Glutamatergic neuron (in vitro differentiated cells): ENCODE data around the gene MRPS18A. TPM values are rescaled to one million over a fixed set of nuclear protein-coding genes. Genes with fewer than 3 reads are reported as not detected.

ENCODE experiments used
- DNase-seq: peaks from one replicate; pipeline ENCODE4 v3.0.0; 2022
- H3K27ac Mint-ChIP-seq: one replicate; pipeline ENCODE4 v1.8.0; 2020; ENCODE audit warnings: mild to moderate bottlenecking, mixed read lengths, inconsistent platforms; ENCODE audit not compliant: unreplicated experiment
- H3K27me3 Mint-ChIP-seq: one replicate; pipeline ENCODE4 v1.8.0; 2020; ENCODE audit warnings: mild to moderate bottlenecking, moderate library complexity, mixed read lengths, inconsistent platforms; ENCODE audit not compliant: unreplicated experiment
- H3K36me3 Mint-ChIP-seq: one replicate; pipeline ENCODE4 v1.8.0; 2020; ENCODE audit warnings: mild to moderate bottlenecking, mixed read lengths, inconsistent platforms; ENCODE audit not compliant: unreplicated experiment
- H3K4me1 Mint-ChIP-seq: one replicate; pipeline ENCODE4 v1.8.0; 2020; ENCODE audit warnings: mild to moderate bottlenecking, low read depth, mixed read lengths, inconsistent platforms; ENCODE audit not compliant: unreplicated experiment
- H3K4me3 Mint-ChIP-seq: one replicate; pipeline ENCODE4 v1.8.0; 2020; ENCODE audit warnings: mild to moderate bottlenecking, mixed read lengths, inconsistent platforms; ENCODE audit not compliant: unreplicated experiment
- H3K9me3 Mint-ChIP-seq: one replicate; pipeline ENCODE4 v1.8.0; 2020; ENCODE audit warnings: mild to moderate bottlenecking, moderate library complexity, mixed read lengths, inconsistent platforms; ENCODE audit not compliant: unreplicated experiment
- total RNA-seq: library from RNA; stranded (reverse); fragmentation: NEBNext Ultra II Directional; extraction: Animal tissue kit (Norgen Biotek cat#: 25700); gene quantifications from one replicate; pipeline ENCODE4 v1.2.1, GENCODE V29; 2021; ENCODE audit not compliant: unreplicated experiment
- TF ChIP-seq, protein P1 (sequence below): fragments of 200-600 bp; sonication (generic); IDR thresholded peaks from one replicate; pipeline ENCODE4 v1.5.0; 2021; ENCODE audit not compliant: partially characterized antibody, unreplicated experiment

Gene MRPS18A
- total RNA-seq, 1 donor from 2014 or later = 27.7 TPM

DNA sequence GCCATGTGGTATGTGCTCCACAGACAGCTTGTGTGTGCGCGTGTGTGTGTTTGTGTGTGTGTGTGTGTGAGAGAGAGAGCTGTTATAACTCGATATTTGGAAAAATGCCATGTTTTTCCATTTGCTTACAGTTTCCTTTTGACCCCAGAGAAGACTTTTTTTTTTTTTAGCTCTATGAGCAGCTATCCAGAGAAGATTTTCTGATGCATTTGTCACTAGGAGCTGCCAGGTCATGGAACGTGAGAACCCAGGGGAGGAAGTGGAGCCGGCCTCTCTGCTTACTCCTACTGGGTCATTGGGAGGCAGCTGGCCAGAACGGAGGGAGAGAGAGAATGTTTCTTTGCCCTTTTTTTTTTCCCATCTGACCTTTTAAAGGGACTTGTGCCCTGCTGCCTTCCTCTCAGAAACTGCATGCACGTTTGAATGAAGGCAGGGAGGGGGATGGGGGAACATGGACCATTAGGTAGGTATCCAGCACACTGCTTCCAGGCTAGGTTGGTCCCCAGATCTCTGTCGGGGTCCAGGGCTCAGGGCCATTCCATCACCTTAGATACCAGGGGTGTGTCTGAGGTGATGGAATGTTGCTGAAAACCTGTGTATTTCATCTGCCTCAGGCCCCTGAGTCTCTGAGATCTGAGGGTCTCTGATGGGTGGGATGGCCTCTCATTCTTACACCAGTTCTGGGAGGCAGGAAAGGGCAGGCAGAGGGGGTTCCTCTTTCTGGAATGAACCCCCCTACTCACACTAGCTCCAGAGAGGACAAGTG is 11.2 kb upstream of the MRPS18A start:
- Mint-ChIP-seq H3K9me3 (peaks cover 5% of the 10 kb centered on the region), H3K27ac (peak overlapping the region; percentile 85), H3K4me1 (peaks cover 51% of the 10 kb centered on the region)

DNA sequence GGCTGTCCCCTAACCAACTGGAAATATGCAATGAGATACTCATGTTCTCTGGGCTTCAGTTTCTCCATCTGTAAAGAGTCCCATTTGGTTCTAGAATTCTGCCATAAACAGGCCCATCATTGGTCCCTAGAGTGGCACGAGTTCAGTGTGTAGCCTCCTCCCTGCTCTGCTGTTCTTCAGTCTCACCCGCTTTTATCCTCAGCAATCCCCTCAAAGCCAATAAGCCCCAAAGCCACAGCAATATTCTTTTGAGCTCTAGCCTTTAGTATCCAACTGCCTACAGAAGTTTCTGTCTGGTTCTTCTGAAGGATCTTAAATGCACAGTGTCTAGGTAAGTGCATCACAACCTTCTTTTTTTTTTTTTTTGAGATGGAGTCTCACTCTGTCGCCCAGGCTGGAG is 9.8 kb upstream of the MRPS18A start:
- Mint-ChIP-seq H3K4me1 (peaks cover 47% of the 10 kb centered on the region), H3K27me3 (peaks cover 8% of the 10 kb centered on the region), H3K36me3 (no peaks in the 10 kb centered on the region), H3K4me3 (no peak overlapping the region), H3K9me3 (peaks cover 5% of the 10 kb centered on the region), H3K27ac (no peak overlapping the region)
- TF ChIP-seq, protein P1, sequence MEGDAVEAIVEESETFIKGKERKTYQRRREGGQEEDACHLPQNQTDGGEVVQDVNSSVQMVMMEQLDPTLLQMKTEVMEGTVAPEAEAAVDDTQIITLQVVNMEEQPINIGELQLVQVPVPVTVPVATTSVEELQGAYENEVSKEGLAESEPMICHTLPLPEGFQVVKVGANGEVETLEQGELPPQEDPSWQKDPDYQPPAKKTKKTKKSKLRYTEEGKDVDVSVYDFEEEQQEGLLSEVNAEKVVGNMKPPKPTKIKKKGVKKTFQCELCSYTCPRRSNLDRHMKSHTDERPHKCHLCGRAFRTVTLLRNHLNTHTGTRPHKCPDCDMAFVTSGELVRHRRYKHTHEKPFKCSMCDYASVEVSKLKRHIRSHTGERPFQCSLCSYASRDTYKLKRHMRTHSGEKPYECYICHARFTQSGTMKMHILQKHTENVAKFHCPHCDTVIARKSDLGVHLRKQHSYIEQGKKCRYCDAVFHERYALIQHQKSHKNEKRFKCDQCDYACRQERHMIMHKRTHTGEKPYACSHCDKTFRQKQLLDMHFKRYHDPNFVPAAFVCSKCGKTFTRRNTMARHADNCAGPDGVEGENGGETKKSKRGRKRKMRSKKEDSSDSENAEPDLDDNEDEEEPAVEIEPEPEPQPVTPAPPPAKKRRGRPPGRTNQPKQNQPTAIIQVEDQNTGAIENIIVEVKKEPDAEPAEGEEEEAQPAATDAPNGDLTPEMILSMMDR = no peak
- no peak for DNase-seq

More for the DNA sequence above, 11.2 kb upstream of the MRPS18A start:
- Mint-ChIP-seq H3K4me3 (peak overlapping the region; percentile 22), H3K27me3 (peaks cover 8% of the 10 kb centered on the region), H3K36me3 (no peaks in the 10 kb centered on the region)
- peak; percentile 38 for DNase-seq
- TF ChIP-seq, protein P1 = no peak

DNA sequence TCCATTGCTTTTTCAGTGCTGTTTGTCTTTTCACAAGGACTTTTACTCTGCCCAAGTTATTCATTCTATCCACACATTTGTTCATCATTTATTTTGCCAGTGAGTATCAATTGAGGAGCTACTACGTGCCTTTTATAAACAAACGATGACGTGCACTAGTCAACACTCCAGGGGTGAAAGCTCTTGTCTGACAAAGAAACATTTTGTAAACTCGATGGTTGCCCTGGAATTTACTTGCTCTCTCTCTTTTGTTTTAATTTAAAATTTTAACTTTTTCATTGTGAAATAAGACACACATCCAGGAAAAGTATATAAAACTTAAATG is 8.3 kb upstream of the MRPS18A start:
- H3K36me3 Mint-ChIP-seq = no peaks in the 10 kb centered on the region
- H3K27ac Mint-ChIP-seq = peak overlapping the region; percentile 91
- TF ChIP-seq, protein P1 = no peak
- peaks cover 5% of the 10 kb centered on the region for H3K9me3 Mint-ChIP-seq
- H3K4me3 Mint-ChIP-seq = peak overlapping the region; percentile 54
- peaks cover 38% of the 10 kb centered on the region for H3K4me1 Mint-ChIP-seq
- H3K27me3 Mint-ChIP-seq = peaks cover 6% of the 10 kb centered on the region
- no peak for DNase-seq

DNA sequence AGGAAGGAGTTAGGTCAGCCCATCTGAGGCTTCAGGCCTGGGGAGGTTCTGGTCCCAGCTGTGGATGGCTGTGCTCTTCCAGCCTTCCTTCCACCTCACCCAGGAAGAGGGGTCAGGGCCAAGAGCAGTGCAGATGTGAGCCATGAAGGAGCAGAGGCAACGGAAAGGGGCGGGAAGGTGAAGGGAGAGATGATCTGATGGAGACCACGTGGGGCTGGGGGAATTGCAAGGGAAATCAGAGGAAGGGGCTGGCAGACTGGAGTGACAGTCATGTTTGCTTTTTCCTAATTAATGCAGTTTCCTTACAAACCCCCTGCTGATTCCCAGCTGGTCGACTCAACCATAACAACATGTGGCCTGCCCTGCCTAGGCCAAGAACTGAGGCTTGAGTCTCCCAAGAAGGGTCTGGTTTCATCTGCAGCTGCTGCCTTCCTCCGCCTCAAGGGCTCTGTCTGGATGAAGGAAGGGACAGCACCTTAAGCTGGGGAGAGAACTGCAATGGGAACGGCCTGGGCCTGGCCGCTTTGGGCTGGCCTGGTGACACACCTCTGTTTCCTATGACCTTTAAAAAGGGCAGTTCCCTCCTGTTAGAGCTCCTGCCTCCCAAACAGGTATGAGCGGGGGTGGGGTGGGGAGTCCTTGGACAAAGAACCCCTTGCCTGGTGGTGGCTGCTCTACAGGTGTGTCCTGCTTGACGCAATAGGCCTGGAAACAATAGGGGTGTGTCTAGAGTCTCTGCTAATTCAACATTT is 7.8 kb upstream of the MRPS18A start:
- Mint-ChIP-seq H3K36me3 (no peaks in the 10 kb centered on the region), H3K27me3 (peaks cover 6% of the 10 kb centered on the region), H3K9me3 (peaks cover 5% of the 10 kb centered on the region), H3K4me1 (peaks cover 38% of the 10 kb centered on the region), H3K4me3 (peak overlapping the region; percentile 69), H3K27ac (peak overlapping the region; percentile 91)
- DNase-seq = peak; percentile 37
- TF ChIP-seq, protein P1 = no peak

DNA sequence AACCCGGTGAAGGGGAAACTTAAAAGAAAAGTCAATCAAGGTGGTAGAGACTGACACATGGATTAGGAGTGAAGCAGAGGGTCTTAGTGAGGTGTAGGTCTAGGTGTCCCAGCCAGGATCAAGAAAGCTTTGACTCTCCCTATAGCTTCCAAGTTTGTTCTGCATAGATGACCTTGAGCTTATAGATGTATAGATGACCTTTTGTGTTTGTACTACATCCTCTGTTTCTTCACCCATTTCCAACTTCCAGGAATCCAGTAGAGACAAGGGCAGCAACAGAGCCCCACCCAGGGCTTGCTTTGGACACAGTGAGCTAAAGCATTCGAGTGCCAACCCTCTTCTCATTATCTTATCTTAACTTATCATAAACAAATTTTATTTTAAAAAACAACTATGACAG is 1.8 kb upstream of the MRPS18A start:
- Mint-ChIP-seq H3K9me3 (peaks cover 6% of the 10 kb centered on the region), H3K27me3 (peaks cover 3% of the 10 kb centered on the region), H3K4me3 (no peak overlapping the region), H3K27ac (no peak overlapping the region), H3K36me3 (no peaks in the 10 kb centered on the region), H3K4me1 (peaks cover 10% of the 10 kb centered on the region)
- no peak for DNase-seq
- TF ChIP-seq, protein P1 = no peak
